G401.6 (cell line): ENCODE results near the gene UPK2.
"Not testable (repeated sequence)": the region's sequence is repeated elsewhere in the genome, so short reads cannot be mapped to it uniquely, and the experiment has no call there.

ENCODE experiments used
- FAIRE-seq: peaks from 2 replicates; lab custom pipeline; 2012; peaks lifted over from hg19 to GRCh38; lab: Jason Lieb, UNC

Gene UPK2

DNA sequence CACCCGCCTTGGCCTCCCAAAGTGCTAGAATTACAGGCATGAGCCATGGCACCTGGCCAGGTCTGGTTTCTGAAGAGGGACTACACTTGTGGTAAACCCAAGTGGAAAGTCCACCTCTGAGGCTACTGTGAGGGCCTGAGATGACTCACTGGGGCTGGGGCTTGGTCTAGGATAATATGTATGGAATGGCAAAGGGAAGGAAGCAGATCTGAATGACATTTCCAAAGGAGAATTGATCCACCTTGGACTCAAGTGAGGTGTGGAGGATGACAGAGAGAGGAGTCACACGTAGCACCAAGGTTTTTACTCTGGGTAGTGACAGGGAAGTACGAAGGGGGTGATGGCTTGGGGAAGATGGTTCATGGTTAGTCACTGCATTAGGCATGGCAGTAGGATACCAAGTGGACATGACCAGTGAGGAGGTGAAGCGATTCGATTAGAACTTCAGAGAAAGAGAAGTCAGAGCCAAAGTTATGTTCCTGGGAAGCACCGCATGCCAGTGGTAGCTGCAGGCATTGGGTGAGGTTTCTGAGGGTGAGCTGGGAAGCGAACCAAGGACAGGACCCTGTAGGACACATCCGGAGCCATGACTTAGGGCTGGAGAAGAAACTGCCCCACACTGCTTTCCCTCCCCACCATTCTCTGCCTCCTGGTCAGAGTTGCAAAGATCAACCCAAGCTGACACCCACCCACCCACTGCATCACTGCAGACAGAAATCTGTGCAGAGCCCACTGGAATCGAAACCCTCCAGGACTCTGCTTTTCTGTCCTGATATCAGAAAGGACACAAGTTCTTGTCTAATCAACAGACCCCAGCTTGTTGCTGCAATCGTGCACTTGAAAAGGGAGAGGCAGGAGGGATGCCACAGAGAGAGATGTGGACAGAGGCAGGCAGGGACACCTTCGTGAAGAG is 17.4 kb upstream of the UPK2 start:
- no peak for FAIRE-seq

DNA sequence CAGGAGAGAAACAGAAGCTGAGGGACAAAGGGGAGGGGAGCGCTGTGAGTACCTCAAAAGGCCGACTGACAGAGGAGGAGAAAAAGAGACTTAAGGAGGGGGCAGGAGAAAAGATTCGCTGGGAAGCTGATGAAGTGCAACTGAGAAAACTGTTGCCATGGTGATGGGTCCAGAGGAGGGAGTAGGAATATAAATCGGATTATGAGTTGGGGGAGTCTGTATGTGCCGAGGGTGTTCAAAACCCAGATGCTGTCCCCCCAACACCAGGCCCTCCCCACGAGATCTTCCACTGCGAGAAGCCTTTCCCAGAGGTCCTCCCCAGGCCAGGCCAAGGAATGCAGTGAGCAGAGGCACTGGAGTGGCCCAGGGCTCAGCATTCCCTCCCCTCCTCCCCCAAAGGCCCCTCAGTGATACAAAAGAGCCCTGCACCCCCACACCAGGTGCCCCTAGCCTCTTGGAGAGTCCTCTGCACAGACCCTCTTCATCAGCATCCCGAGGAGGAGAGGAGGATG is 16.6 kb upstream of the UPK2 start:
- no peak for FAIRE-seq

GRCh38 chr11:118939953-118940598 is 16.0 kb upstream of the UPK2 start:
- FAIRE-seq: no peak

DNA sequence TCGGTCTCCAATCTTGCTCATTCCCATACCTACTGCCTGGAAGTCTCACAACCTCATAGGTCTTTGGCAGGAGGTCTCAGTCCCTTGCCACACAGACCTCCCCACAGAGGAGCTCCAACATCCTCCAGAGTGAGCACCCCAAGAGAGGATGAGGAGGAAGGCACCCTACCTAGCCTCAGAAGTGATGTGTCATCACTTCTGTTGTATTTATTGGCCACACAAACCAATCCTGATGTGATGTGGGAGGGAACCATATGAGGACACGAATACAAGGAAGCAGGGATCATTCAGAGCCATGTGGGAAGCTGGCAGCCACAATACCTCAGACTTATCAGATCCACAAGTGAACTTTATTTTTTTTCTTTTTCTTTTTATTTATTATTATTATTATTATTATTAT is 9.0 kb upstream of the UPK2 start:
- no peak for FAIRE-seq

- no peak for FAIRE-seq
These were observed 8.1 kb upstream of the UPK2 start for GRCh38 chr11:118948000-118948399.

DNA sequence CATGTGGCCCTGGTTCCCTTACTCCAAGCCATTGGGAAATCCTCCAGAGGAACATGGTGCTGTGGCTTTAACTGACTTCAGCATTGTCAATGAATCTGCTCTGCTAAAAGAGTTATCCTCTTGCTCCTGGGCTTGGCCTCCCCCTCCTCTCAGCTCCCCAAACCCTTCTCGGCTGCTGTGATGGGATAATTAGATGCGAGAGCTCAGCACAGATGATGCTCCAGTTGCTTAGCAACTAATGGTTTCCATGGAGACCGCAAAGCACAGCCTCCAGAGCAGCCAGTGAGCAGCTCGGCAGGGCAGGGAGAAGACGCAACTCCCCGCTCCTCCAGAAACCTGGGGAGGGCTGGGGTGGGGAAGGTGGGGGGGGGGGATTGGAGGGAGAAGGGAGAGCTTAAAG is 2.8 kb upstream of the UPK2 start:
- no peak for FAIRE-seq

DNA sequence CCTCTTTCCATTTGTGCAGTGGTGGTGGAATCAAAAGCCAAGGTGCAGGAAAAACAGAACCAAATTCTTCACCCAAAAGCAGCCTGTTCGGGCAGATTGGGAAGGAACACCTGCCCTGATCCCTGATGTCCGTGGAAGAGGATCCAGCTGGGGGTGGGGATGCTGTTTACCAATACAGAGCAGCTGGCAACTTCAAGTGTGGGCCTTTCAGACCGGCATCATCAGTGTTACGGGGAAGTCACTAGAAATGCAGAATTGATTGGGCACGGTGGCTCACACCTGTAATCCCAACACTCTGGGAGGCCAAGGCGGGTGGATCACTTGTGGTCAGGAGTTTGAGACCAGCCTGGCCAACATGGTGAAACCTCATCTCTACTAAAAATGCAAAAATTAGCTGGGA is 2.1 kb upstream of the UPK2 start:
- FAIRE-seq: not testable (repeated sequence)

DNA sequence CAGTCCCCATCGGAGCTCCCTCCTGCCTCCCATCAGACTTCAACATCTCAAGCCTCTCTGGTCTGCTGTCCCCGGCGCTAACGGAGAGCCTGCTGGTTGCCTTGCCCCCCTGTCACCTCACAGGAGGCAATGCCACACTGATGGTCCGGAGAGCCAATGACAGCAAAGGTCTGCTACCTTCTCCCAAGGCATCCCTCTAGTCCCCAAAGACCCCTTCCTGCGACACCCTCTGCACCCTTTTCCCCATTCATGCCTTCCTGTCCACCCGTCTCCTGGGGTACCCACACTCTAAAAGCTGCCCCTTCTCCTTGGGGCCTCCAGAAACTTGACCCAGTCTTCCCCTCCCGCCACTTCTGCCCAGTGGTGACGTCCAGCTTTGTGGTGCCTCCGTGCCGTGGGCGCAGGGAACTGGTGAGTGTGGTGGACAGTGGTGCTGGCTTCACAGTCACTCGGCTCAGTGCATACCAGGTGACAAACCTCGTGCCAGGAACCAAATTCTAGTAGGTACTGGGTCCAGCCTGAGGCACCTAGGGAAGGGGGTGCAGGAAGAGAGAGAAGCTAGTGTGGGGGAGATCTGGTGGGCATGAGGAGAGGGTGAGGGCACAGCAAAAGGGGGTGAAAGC is 860 bp downstream of the UPK2 start:
- FAIRE-seq: no peak

- FAIRE-seq: no peak
These were observed 1.5 kb downstream of the UPK2 start for GRCh38 chr11:118957549-118957948.

- no peak for FAIRE-seq
These were observed 1.9 kb downstream of the UPK2 start for GRCh38 chr11:118957968-118958367.

GRCh38 chr11:118958577-118958976 is 2.5 kb downstream of the UPK2 start:
- FAIRE-seq: no peak

- no peak for FAIRE-seq
These were observed 5.1 kb downstream of the UPK2 start for GRCh38 chr11:118961189-118961588.

DNA sequence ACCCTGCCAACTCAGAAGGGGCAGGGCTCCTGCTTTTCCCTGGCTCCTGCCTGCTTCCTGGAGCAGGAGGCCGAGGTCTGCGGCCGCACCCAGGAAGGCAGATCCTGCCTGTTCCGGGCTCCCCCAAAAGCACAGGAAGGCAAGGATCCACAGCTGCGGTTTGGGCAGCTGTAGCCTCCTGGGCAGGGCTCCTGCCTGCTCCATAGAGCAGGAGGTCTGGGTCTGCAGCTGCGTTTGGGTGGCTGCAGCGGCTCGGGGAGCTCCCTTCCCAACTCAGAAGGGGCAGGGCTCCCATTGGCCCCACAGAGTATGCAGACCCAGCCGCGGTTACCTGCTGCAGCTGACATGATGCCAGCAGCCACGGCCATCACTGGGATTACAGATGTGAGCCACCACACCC is 5.5 kb downstream of the UPK2 start:
- no peak for FAIRE-seq

GRCh38 chr11:118969508-118969907 is 13.4 kb downstream of the UPK2 start:
- not testable (repeated sequence) for FAIRE-seq

GRCh38 chr11:118971646-118972045 is 15.5 kb downstream of the UPK2 start, which contains the start of gene FOXR1:
FOXR1 (plus strand) TSS chr11:118971761; CDS start chr11:118971932, 171 bp downstream.
- no peak for FAIRE-seq

- FAIRE-seq: no peak
These were observed 17.9 kb downstream of the UPK2 start for GRCh38 chr11:118973985-118974384.

- no peak for FAIRE-seq
These were observed 19.9 kb downstream of the UPK2 start for GRCh38 chr11:118975771-118976709.

DNA sequence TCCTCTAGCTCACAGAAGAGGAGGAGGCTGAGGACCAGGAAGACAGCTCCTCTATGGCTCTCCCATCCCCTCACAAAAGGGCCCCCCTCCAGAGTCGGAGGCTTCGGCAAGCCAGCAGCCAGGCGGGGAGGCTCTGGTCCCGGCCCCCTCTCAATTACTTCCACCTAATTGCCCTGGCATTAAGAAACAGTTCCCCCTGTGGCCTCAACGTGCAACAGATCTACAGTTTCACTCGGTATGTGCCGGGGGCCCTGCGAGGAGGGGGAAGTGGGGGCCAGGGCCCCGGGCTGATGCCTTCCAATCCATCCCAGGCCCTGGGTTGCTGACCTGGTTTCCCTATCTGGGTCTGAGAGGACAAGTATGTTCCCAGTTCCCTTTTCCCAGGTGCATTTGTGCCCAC is 23.3 kb downstream of the UPK2 start:
- FAIRE-seq: no peak

DNA sequence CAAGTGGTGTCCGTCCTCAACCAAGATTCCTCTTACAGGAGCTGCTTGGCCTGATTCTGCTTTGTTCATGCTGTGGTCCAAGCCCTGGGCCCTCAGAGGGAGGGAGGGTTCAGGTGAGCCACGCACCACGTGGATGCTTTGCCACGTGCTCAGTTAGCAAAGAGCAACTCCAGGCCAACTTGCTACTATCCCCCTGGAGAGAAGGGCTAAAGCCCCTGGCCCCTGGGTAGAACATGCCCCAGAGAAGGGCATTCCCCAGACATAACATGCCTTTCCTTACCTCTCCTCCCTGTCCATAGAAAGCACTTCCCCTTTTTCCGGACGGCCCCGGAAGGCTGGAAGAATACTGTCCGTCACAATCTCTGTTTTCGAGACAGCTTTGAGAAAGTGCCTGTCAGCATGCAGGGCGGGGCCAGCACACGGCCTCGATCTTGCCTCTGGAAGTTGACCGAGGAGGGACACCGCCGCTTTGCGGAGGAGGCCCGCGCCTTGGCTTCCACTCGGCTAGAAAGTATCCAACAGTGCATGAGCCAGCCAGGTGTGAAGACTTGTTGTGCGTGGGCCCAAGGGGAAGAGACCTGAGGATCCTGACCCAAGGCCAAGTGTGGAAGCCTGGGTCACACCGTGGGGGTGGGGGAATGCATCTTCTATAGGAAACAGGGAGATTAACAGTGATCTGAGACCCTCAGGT is 24.2 kb downstream of the UPK2 start:
- FAIRE-seq: no peak

GRCh38 chr11:118984337-118984736 is 28.2 kb downstream of the UPK2 start:
- not testable (repeated sequence) for FAIRE-seq

GRCh38 chr11:118984825-118985224 is 28.7 kb downstream of the UPK2 start:
- FAIRE-seq: no peak
